Nephron progenitor cell (in vitro differentiated cells): Measurements from ENCODE around the gene DCDC2C.

Source experiments
- DNase-seq: peaks from one replicate; pipeline ENCODE4 v3.0.0; 2021
- H3K27ac Mint-ChIP-seq: 2 replicates; pipeline ENCODE4 v1.8.0; 2021; ENCODE audit warnings: mild to moderate bottlenecking, moderate library complexity, mixed read lengths
- H3K27me3 Mint-ChIP-seq: 2 replicates; pipeline ENCODE4 v1.8.0; 2021; ENCODE audit warnings: mild to moderate bottlenecking, low read depth, mixed read lengths; ENCODE audit not compliant: poor library complexity
- H3K36me3 Mint-ChIP-seq: 2 replicates; pipeline ENCODE4 v1.8.0; 2021; ENCODE audit warnings: low read depth, mixed read lengths
- H3K4me1 Mint-ChIP-seq: 2 replicates; pipeline ENCODE4 v1.8.0; 2021; ENCODE audit warnings: mixed read lengths
- H3K4me3 Mint-ChIP-seq: 2 replicates; pipeline ENCODE4 v1.8.0; 2021; ENCODE audit warnings: mild to moderate bottlenecking, moderate library complexity, mixed read lengths
- H3K9me3 Mint-ChIP-seq: 2 replicates; pipeline ENCODE4 v1.8.0; 2021; ENCODE audit warnings: mild to moderate bottlenecking, moderate library complexity, mixed read lengths
- TF ChIP-seq, protein P1 (sequence below): fragments of 200-600 bp; sonication (generic); IDR thresholded peaks from 2 replicates; pipeline ENCODE4 v1.5.0; 2021; ENCODE audit warnings: antibody characterized with exemption

DCDC2C gene

GRCh38 chr2:3729786-3730185 lies 26.4 kb downstream of the DCDC2C start:
- no peak for DNase-seq
- peaks cover 24% of the 10 kb centered on the region for H3K4me1 Mint-ChIP-seq
- TF ChIP-seq, protein P1, sequence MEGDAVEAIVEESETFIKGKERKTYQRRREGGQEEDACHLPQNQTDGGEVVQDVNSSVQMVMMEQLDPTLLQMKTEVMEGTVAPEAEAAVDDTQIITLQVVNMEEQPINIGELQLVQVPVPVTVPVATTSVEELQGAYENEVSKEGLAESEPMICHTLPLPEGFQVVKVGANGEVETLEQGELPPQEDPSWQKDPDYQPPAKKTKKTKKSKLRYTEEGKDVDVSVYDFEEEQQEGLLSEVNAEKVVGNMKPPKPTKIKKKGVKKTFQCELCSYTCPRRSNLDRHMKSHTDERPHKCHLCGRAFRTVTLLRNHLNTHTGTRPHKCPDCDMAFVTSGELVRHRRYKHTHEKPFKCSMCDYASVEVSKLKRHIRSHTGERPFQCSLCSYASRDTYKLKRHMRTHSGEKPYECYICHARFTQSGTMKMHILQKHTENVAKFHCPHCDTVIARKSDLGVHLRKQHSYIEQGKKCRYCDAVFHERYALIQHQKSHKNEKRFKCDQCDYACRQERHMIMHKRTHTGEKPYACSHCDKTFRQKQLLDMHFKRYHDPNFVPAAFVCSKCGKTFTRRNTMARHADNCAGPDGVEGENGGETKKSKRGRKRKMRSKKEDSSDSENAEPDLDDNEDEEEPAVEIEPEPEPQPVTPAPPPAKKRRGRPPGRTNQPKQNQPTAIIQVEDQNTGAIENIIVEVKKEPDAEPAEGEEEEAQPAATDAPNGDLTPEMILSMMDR: no peak
- no peak overlapping the region for H3K27ac Mint-ChIP-seq
- peaks cover 3% of the 10 kb centered on the region for H3K9me3 Mint-ChIP-seq
- H3K4me3 Mint-ChIP-seq: no peak overlapping the region
- H3K36me3 Mint-ChIP-seq: no peaks in the 10 kb centered on the region
- peaks cover 27% of the 10 kb centered on the region for H3K27me3 Mint-ChIP-seq

GRCh38 chr2:3730646-3731045 lies 27.3 kb downstream of the DCDC2C start:
- DNase-seq: no peak
- Mint-ChIP-seq H3K36me3 (no peaks in the 10 kb centered on the region), H3K4me1 (peaks cover 24% of the 10 kb centered on the region), H3K4me3 (no peak overlapping the region), H3K27ac (no peak overlapping the region), H3K27me3 (peaks cover 22% of the 10 kb centered on the region), H3K9me3 (peaks cover under 1% of the 10 kb centered on the region)
- TF ChIP-seq, protein P1: no peak

DNA sequence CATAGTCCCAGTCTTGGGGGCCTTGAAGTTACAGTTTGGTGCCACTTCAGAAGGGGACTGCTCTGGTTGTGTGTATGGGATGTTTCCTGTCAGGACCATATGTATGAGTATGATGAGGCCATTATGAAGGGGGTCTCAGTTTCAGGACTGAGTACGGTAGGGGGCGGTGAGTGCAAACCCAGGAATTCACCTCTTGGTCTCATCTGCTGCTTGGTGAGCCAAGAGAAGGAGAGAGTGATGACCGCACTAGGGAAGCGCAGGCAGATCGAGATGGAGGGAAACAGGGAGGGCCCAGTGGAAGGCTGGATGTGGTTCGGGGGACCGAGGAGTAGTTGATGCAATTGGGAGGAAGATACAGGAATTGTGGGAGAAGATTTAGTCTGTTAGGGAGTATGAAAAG lies 28.5 kb downstream of the DCDC2C start:
- TF ChIP-seq, protein P1: no peak
- peaks cover 24% of the 10 kb centered on the region for H3K4me1 Mint-ChIP-seq
- DNase-seq: no peak
- no peak overlapping the region for H3K4me3 Mint-ChIP-seq
- no peaks in the 10 kb centered on the region for H3K36me3 Mint-ChIP-seq
- H3K27me3 Mint-ChIP-seq: peaks cover 19% of the 10 kb centered on the region
- no peaks in the 10 kb centered on the region for H3K9me3 Mint-ChIP-seq
- H3K27ac Mint-ChIP-seq: no peak overlapping the region

- Mint-ChIP-seq H3K36me3 (no peaks in the 10 kb centered on the region), H3K4me1 (no peaks in the 10 kb centered on the region), H3K27me3 (peaks cover 7% of the 10 kb centered on the region), H3K4me3 (no peak overlapping the region), H3K9me3 (no peaks in the 10 kb centered on the region), H3K27ac (no peak overlapping the region)
- TF ChIP-seq, protein P1: no peak
- no peak for DNase-seq
These were observed 32.7 kb downstream of the DCDC2C start for GRCh38 chr2:3736112-3736511.

DNA sequence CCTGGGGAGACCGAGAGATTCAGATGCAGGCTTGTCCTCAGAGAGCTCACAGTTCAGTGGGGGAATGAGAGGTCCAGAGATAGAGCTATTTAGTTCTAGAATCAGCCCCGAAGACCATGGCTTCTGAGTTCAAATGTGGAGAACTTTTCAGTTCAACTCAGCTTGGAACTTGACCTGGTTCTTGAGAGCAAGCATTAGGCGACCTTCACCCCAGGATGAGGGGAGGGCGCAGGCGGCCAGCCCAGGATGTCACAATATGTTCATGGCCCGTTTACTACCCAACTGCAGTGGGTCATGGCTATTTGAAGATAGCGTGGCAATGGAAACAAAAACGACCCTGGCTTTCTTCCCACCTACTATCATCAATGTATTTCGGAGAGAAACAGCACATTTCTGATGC lies 33.8 kb downstream of the DCDC2C start:
- no peak for DNase-seq

DNA sequence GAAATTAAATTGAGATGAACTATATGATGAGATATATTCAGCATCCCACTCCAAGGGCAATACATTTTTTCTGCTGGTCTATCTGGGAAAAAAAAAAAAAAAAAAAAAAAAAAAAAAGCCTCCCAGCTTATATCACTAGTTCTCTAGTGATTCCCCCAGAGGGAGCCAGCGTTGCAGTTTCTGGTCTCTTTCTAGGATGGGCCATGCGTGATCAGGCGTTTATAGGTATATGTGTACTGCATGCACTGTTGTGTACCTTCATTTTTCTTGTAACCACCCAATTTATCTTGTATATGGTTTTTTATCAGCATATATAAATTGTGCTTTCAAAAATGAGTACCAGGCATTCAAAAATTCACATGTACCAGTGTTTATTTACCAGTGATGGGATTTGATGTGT lies 35.1 kb downstream of the DCDC2C start:
- Mint-ChIP-seq H3K4me1 (no peaks in the 10 kb centered on the region), H3K27me3 (peaks cover 11% of the 10 kb centered on the region), H3K36me3 (no peaks in the 10 kb centered on the region), H3K9me3 (no peaks in the 10 kb centered on the region), H3K27ac (no peak overlapping the region), H3K4me3 (no peak overlapping the region)
- peak; percentile 24 for DNase-seq
- TF ChIP-seq, protein P1: peak; percentile 30

More for the DNA sequence above, 33.8 kb downstream of the DCDC2C start:
- Mint-ChIP-seq H3K27ac (no peak overlapping the region), H3K9me3 (no peaks in the 10 kb centered on the region), H3K36me3 (no peaks in the 10 kb centered on the region), H3K27me3 (peaks cover 5% of the 10 kb centered on the region), H3K4me3 (no peak overlapping the region), H3K4me1 (no peaks in the 10 kb centered on the region)
- TF ChIP-seq, protein P1: no peak
